Tibial artery (tissue), 4 donors: ENCODE measurements around the gene GBX2.

Source experiments
- DNase-seq, 2 donors: peaks; one replicate each; pipeline ENCODE4 v3.0.0-alpha.2; 2019
- H3K27ac ChIP-seq, 2 donors: fragments of 200-600 bp; sonication (generic) in 1 of 2; 1 replicate in 1 of 2; 2 replicates in 1 of 2; pipeline ENCODE4 v1.5.1; 2018 to 2019; ENCODE audit warnings: mild to moderate bottlenecking in 1 of 2
- H3K27me3 ChIP-seq, 2 donors: fragments of 200-600 bp; sonication (generic) in 1 of 2; one replicate each; pipeline versions ENCODE4 v1.5.1 to v1.6.0; 2016 to 2019
- H3K36me3 ChIP-seq, 3 donors: fragments of 200-600 bp; sonication (generic) in 2 of 3; one replicate each; pipeline ENCODE4 v1.5.1; 2016 to 2019; ENCODE audit warnings: mild to moderate bottlenecking in 2 of 3
- H3K4me1 ChIP-seq, 4 donors: fragments of 200-600 bp; sonication (generic) in 2 of 4; 1 replicate in 3 of 4; 2 replicates in 1 of 4; pipeline ENCODE4 v1.5.1; 2016 to 2019
- H3K4me3 ChIP-seq, 2 donors: fragments of 200-600 bp; sonication (generic) in 1 of 2; 1 replicate in 1 of 2; 2 replicates in 1 of 2; pipeline ENCODE4 v1.5.1; 2018 to 2019; ENCODE audit warnings: mild to moderate bottlenecking in 2 of 2
- H3K9me3 ChIP-seq, 3 donors: fragments of 200-600 bp; sonication (generic) in 1 of 3; one replicate each; pipeline ENCODE4 v1.5.1; 2016 to 2019
- CTCF ChIP-seq, 2 experiments: fragments of 200-600 bp in 1 of 2; fragments of 450-650 bp in 1 of 2; IDR thresholded peaks; one replicate each; pipeline ENCODE4 v1.5.1; 2017 to 2019; ENCODE audit warnings: antibody characterized with exemption in 2 of 2, mild to moderate bottlenecking in 1 of 2, moderate library complexity in 1 of 2
- intact Hi-C: fragments of 100-400 bp; cut with DNase I; formaldehyde crosslinking; loops from one replicate; pipeline ENCODE4 v1.15.0; 2023; ENCODE audit warnings: low total_unique reads

The GBX2 gene

GRCh38 chr2:236162882-236163470 lies 5.2 kb downstream of the GBX2 start:
- H3K4me1 ChIP-seq = peaks cover 0 to 57% (median 36%) of the 10 kb centered on the region in 4 donors
- no peak overlapping the region for H3K4me3 ChIP-seq
- DNase-seq = no peak
- no peaks in the 10 kb centered on the region for H3K36me3 ChIP-seq
- no peak for TF ChIP-seq CTCF (IDR thresholded peaks at IDR 0.05)
- intact Hi-C loops = no loop called here
- H3K27ac ChIP-seq = no peak overlapping the region
- H3K9me3 ChIP-seq = no peaks in the 10 kb centered on the region
- peaks cover 6 to 99% of the 10 kb centered on the region in 2 donors for H3K27me3 ChIP-seq

GRCh38 chr2:236162031-236162845 lies 5.9 kb downstream of the GBX2 start:
- peaks cover 5 to 94% of the 10 kb centered on the region in 2 donors for H3K27me3 ChIP-seq
- peaks cover 0 to 49% (median 29%) of the 10 kb centered on the region in 4 donors for H3K4me1 ChIP-seq
- H3K9me3 ChIP-seq = no peaks in the 10 kb centered on the region
- no peak overlapping the region for H3K4me3 ChIP-seq
- H3K27ac ChIP-seq = no peak overlapping the region
- no peak for DNase-seq
- TF ChIP-seq CTCF (IDR thresholded peaks at IDR 0.05) = no peak
- H3K36me3 ChIP-seq = no peaks in the 10 kb centered on the region
- intact Hi-C loops = no loop called here

GRCh38 chr2:236161531-236161930 lies 6.7 kb downstream of the GBX2 start:
- H3K27me3 ChIP-seq = peaks cover 0 to 91% of the 10 kb centered on the region in 2 donors
- H3K9me3 ChIP-seq = no peaks in the 10 kb centered on the region
- TF ChIP-seq CTCF (IDR thresholded peaks at IDR 0.05) = no peak
- peaks cover 0 to 42% (median 22%) of the 10 kb centered on the region in 4 donors for H3K4me1 ChIP-seq
- no peaks in the 10 kb centered on the region for H3K36me3 ChIP-seq
- no peak overlapping the region for H3K27ac ChIP-seq
- intact Hi-C loops = no loop called here
- no peak overlapping the region for H3K4me3 ChIP-seq
- DNase-seq = no peak

GRCh38 chr2:236161082-236161462 lies 7.1 kb downstream of the GBX2 start:
- no peak for TF ChIP-seq CTCF (IDR thresholded peaks at IDR 0.05)
- Histone ChIP-seq H3K4me1 (peaks cover 0 to 38% (median 17%) of the 10 kb centered on the region in 4 donors), H3K27me3 (peaks cover 0 to 88% of the 10 kb centered on the region in 2 donors), H3K27ac (no peak overlapping the region), H3K4me3 (no peak overlapping the region), H3K36me3 (no peaks in the 10 kb centered on the region), H3K9me3 (no peaks in the 10 kb centered on the region)
- intact Hi-C loops = no loop called here
- DNase-seq = no peak

- H3K4me1 ChIP-seq = peaks cover 0 to 32% (median 16%) of the 10 kb centered on the region in 4 donors
- no peaks in the 10 kb centered on the region for H3K36me3 ChIP-seq
- no peaks in the 10 kb centered on the region for H3K9me3 ChIP-seq
- H3K4me3 ChIP-seq = no peak overlapping the region
- no peak for TF ChIP-seq CTCF (IDR thresholded peaks at IDR 0.05)
- no peak overlapping the region for H3K27ac ChIP-seq
- no peak for DNase-seq
- peaks cover 0 to 82% of the 10 kb centered on the region in 2 donors for H3K27me3 ChIP-seq
- intact Hi-C loops = no loop called here
Observed at GRCh38 chr2:236160366-236161081, 7.7 kb downstream of the GBX2 start.
